ENCODE results near the gene RAPGEF5. TPM values are rescaled to one million over a fixed set of nuclear protein-coding genes. Genes with fewer than 3 reads are reported as not detected.

The RAPGEF5 gene
- total RNA-seq, 2 donors from 2014 or later, result 0.26 to 0.56 TPM

- Mint-ChIP-seq H3K4me3 (no peak overlapping the region), H3K27me3 (peaks cover 6% of the 10 kb centered on the region), H3K27ac (no peak overlapping the region), H3K4me1 (no peaks in the 10 kb centered on the region), H3K36me3 (ENCODE audit: low read depth) (no peaks in the 10 kb centered on the region), H3K9me3 (no peaks in the 10 kb centered on the region)
- no peak for ATAC-seq (replicated peaks)
Observed at GRCh38 chr7:22207724-22208225, 149.2 kb downstream of the RAPGEF5 start.

DNA sequence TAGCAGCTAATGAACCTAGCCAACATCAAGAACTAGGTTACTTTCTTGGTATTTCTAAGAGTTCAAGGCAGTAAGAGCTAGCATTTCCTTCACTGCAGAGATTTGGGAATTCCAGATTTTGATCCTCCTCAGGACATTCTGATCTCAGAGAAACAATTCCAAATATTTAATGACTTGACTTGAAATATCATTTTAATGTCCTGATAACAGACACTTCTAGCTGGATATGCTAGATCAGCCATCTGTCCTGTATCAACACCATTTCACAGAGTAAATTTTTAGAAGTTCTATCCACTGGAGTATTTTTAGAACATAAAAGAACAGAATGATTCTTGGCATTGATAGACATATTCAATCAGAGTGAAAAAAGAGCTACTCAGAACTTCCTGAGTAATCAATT is 151.3 kb downstream of the RAPGEF5 start:
- no peak for ATAC-seq (replicated peaks)

GRCh38 chr7:22204312-22204711 is 152.6 kb downstream of the RAPGEF5 start:
- no peaks in the 10 kb centered on the region for H3K36me3 Mint-ChIP-seq (ENCODE audit: low read depth)
- no peak overlapping the region for H3K4me3 Mint-ChIP-seq
- no peaks in the 10 kb centered on the region for H3K9me3 Mint-ChIP-seq
- no peak overlapping the region for H3K27ac Mint-ChIP-seq
- ATAC-seq (replicated peaks), result no peak
- no peaks in the 10 kb centered on the region for H3K27me3 Mint-ChIP-seq
- H3K4me1 Mint-ChIP-seq, result no peaks in the 10 kb centered on the region

More for the DNA sequence above, 151.3 kb downstream of the RAPGEF5 start:
- Mint-ChIP-seq H3K27me3 (no peaks in the 10 kb centered on the region), H3K27ac (no peak overlapping the region), H3K9me3 (no peaks in the 10 kb centered on the region), H3K4me3 (no peak overlapping the region), H3K36me3 (ENCODE audit: low read depth) (no peaks in the 10 kb centered on the region), H3K4me1 (no peaks in the 10 kb centered on the region)

DNA sequence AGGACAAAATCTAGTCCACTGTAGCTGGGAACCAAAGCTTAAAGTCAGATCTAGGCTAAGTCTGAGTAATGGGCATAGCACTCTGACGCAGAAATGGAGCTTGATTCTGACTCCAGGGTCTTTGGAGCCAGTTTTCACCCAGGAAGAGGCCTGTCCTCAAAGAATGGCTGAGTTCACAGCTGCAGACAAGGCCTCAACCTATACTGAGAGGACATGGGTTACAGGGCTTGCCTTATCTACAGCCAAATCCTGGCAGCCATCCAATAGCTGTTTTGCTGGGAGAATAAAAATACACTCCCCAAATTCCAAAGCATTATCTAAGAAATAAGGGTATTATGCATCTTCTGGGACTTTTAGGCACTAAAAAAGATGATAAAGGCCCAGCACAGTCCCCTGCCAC is 154.8 kb downstream of the RAPGEF5 start:
- Mint-ChIP-seq H3K4me1 (no peaks in the 10 kb centered on the region), H3K4me3 (no peak overlapping the region), H3K9me3 (no peaks in the 10 kb centered on the region), H3K27ac (no peak overlapping the region), H3K27me3 (peaks cover 7% of the 10 kb centered on the region), H3K36me3 (ENCODE audit: low read depth) (no peaks in the 10 kb centered on the region)
- no peak for ATAC-seq (replicated peaks)

GRCh38 chr7:22201186-22201880 is 155.6 kb downstream of the RAPGEF5 start:
- Mint-ChIP-seq H3K4me1 (no peaks in the 10 kb centered on the region), H3K27me3 (peaks cover 7% of the 10 kb centered on the region), H3K27ac (no peak overlapping the region), H3K4me3 (no peak overlapping the region), H3K9me3 (no peaks in the 10 kb centered on the region), H3K36me3 (ENCODE audit: low read depth) (no peaks in the 10 kb centered on the region)
- no peak for ATAC-seq (replicated peaks)

DNA sequence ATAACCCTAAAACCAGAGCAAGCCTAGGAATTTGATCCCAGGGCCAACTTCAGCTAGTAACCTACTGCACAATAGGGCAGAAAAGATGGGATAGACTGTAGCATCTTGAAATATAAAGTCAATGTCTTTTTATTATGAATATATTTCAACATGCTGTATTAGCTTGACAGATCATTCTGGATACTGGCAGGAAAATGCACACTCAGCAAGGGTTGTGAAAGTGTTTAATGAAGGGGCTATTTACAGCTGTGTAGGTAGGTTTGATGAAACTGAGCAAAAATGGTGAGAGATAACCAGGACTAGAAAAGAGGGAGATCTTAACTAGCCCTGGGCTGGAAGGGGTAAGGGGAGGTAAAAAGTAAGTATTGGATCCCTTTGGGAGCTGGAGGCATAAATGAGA is 156.2 kb downstream of the RAPGEF5 start:
- no peaks in the 10 kb centered on the region for H3K36me3 Mint-ChIP-seq (ENCODE audit: low read depth)
- ATAC-seq (replicated peaks), result no peak
- H3K9me3 Mint-ChIP-seq, result no peaks in the 10 kb centered on the region
- H3K4me3 Mint-ChIP-seq, result no peak overlapping the region
- H3K27ac Mint-ChIP-seq, result no peak overlapping the region
- no peaks in the 10 kb centered on the region for H3K4me1 Mint-ChIP-seq
- H3K27me3 Mint-ChIP-seq, result peaks cover 8% of the 10 kb centered on the region

DNA sequence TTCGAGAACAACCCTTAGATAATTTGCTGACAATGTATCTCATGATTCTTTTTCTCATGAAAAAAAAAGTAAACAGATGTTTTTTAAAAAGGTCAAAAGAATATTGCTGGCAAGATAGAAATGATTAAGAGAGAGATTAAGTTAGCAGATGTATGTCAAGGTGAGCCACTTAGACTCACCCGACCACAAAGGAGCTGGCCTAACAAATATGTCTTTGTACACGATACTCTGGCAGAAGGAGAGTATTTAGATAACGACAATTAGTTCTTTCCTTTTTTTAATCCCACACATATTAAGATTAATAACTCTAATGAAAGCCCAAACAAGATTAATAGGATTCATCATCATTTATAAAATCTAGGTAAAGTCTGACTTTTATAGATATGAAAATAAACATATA is 156.7 kb downstream of the RAPGEF5 start:
- no peaks in the 10 kb centered on the region for H3K9me3 Mint-ChIP-seq
- no peak overlapping the region for H3K27ac Mint-ChIP-seq
- H3K4me3 Mint-ChIP-seq, result no peak overlapping the region
- ATAC-seq (replicated peaks), result no peak
- peaks cover 10% of the 10 kb centered on the region for H3K27me3 Mint-ChIP-seq
- no peaks in the 10 kb centered on the region for H3K36me3 Mint-ChIP-seq (ENCODE audit: low read depth)
- no peaks in the 10 kb centered on the region for H3K4me1 Mint-ChIP-seq

- Mint-ChIP-seq H3K9me3 (no peaks in the 10 kb centered on the region), H3K27me3 (peaks cover 10% of the 10 kb centered on the region), H3K27ac (no peak overlapping the region), H3K4me3 (no peak overlapping the region), H3K4me1 (no peaks in the 10 kb centered on the region), H3K36me3 (ENCODE audit: low read depth) (no peaks in the 10 kb centered on the region)
- no peak for ATAC-seq (replicated peaks)
Observed at GRCh38 chr7:22197376-22197775, 159.6 kb downstream of the RAPGEF5 start.

DNA sequence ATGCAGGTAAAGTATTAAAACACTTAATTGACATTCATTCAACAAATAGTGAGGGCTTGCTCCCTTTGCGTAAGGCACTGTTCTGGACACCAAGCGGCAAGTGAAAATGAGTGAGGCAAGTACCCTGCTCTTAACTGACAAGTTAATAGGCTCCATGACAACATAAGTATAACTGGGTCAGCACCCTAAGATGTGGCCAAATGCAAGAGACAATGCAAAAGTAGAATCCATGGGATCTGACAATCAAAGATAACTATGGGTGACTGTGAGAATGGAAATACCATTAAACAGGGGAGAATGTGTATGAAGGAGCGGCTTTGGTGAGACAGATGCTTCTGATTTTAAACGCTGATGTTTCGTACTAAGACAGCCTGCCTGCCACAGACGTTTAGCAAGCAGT is 160.5 kb downstream of the RAPGEF5 start:
- no peak overlapping the region for H3K4me3 Mint-ChIP-seq
- no peaks in the 10 kb centered on the region for H3K9me3 Mint-ChIP-seq

DNA sequence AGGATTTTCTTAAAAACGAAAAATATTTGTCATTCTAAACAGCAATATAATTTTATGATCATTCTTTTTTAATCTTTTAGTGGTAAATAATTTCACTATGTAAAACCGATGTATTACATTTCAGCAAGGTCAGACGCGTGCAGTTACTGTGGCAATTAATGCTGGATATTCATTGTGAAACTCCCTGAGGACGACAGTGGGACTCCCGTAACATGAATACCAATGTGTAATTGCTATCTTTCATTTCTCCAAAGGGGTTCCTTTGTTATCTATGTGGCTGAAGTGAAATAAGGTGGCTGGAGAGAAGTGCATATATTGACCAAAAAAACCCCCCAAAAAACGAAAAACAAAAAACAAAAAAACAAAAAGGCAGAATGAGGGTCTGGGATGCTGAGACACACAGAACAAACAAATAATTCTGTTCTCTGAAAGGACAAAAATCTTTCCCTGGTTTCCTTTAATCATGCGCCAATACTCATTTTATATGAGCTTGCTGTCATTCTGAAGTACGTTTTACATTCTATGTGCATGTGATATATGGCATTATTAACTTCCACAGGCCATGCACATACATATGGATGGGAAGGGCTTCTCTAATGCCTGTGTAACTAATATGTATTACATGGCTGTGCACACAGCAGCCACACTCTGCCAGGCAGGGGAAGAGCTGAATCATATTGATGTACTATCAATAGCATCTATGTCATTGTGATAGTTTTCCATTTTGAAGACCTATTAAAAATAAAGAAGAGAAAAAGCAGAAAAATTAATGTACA is 161.4 kb downstream of the RAPGEF5 start:
- Mint-ChIP-seq H3K27me3 (peaks cover 10% of the 10 kb centered on the region), H3K27ac (no peak overlapping the region), H3K36me3 (ENCODE audit: low read depth) (no peaks in the 10 kb centered on the region), H3K9me3 (no peaks in the 10 kb centered on the region), H3K4me1 (no peaks in the 10 kb centered on the region), H3K4me3 (no peak overlapping the region)
- no peak for ATAC-seq (replicated peaks)

More for the DNA sequence above, 160.5 kb downstream of the RAPGEF5 start:
- Mint-ChIP-seq H3K27me3 (peaks cover 10% of the 10 kb centered on the region), H3K27ac (no peak overlapping the region), H3K36me3 (ENCODE audit: low read depth) (no peaks in the 10 kb centered on the region), H3K4me1 (no peaks in the 10 kb centered on the region)
- no peak for ATAC-seq (replicated peaks)

GRCh38 chr7:22194658-22195273 is 162.2 kb downstream of the RAPGEF5 start:
- no peaks in the 10 kb centered on the region for H3K4me1 Mint-ChIP-seq

DNA sequence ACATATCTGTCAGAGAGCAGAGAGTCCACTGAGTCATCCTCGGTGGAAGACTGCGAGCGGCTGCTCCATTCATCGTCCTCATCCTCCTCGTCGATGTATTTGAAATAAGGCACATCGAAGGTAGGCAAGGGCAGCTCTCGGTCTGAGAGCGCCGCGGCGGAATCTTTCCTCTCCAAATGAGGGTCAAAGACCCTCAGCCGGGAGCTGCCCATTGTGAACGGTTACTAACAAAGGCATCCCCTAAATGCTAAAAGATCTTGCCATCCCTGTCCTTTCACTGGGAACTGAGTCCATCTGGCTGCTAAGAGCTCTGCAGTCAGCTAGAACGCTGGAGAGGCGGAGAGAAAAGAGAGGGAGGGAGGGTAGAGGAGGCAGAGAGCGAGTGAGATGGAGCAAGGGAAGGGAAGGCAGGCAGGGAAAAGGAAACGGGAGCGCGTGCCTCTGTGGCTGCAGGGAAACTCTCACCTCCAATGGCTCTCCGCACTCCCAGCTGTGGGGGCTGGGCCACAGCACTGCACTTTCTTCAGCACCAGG is 163.4 kb downstream of the RAPGEF5 start:
- Mint-ChIP-seq H3K36me3 (ENCODE audit: low read depth) (no peaks in the 10 kb centered on the region), H3K27ac (no peak overlapping the region), H3K9me3 (no peaks in the 10 kb centered on the region), H3K4me1 (no peaks in the 10 kb centered on the region), H3K27me3 (peaks cover 4% of the 10 kb centered on the region), H3K4me3 (no peak overlapping the region)
- no peak for ATAC-seq (replicated peaks)

More at GRCh38 chr7:22194658-22195273, 162.2 kb downstream of the RAPGEF5 start:
- Mint-ChIP-seq H3K27me3 (peaks cover 10% of the 10 kb centered on the region), H3K27ac (no peak overlapping the region), H3K9me3 (no peaks in the 10 kb centered on the region), H3K36me3 (ENCODE audit: low read depth) (no peaks in the 10 kb centered on the region), H3K4me3 (no peak overlapping the region)
- no peak for ATAC-seq (replicated peaks)

DNA sequence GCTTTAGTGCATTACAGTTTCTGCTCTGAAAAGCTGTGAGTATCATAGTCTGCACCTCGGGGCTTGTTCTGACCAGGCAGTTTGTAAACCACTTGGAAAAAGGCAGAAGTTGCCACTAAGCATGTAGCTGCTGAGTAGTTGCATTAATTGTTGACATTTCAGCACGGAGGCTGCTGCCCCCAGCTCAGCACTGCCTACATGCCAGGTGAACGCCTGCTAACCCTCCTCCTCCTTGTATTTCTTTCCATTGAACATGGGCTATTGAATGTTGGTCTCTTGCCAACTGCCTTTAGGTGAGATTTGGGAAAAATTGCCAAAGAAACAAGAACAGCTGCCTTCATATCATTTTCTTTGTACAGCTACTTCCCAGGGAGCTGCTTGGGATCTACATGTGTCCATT is 164.2 kb downstream of the RAPGEF5 start:
- H3K4me3 Mint-ChIP-seq, result no peak overlapping the region
- ATAC-seq (replicated peaks), result no peak
- H3K4me1 Mint-ChIP-seq, result no peaks in the 10 kb centered on the region
- no peaks in the 10 kb centered on the region for H3K9me3 Mint-ChIP-seq
- no peak overlapping the region for H3K27ac Mint-ChIP-seq
- no peaks in the 10 kb centered on the region for H3K36me3 Mint-ChIP-seq (ENCODE audit: low read depth)
- peaks cover 3% of the 10 kb centered on the region for H3K27me3 Mint-ChIP-seq

- H3K36me3 Mint-ChIP-seq (ENCODE audit: low read depth), result no peaks in the 10 kb centered on the region
- no peaks in the 10 kb centered on the region for H3K4me1 Mint-ChIP-seq
- peaks cover 1% of the 10 kb centered on the region for H3K27me3 Mint-ChIP-seq
Observed at GRCh38 chr7:22190736-22191135, 166.2 kb downstream of the RAPGEF5 start.

More at GRCh38 chr7:22190736-22191135, 166.2 kb downstream of the RAPGEF5 start:
- Mint-ChIP-seq H3K9me3 (no peaks in the 10 kb centered on the region), H3K27ac (no peak overlapping the region), H3K4me3 (no peak overlapping the region)
- ATAC-seq (replicated peaks), result no peak

Measured in activated T-helper 17 cell treated with anti-CD3 and anti-CD28 coated beads, Interleukin-2, amount 50 U/mL, for 72 hours (primary cell).